ENCODE data around the gene NDUFAB1.

DNA sequence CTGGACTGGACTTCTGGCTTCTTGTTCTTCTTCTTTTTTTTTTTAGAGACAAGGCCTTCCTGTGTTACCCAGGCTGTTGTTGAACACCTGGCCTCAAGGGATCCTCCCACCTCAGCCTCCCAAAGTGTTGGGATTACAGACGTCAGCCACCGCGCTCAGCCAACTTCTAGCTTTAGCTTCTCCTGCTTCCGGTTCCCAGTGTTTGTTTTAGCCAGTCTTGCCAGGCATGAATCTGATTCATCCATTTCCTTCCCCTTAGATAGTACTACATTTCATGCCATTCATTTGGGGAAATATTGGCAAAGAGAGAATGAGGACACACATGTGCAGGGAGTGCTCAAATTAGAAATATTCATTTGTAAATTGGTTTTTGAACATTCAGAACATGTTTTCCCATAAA is 12.1 kb upstream of the NDUFAB1 start:
- TF ChIP-seq POLR2A (IDR thresholded peaks at IDR 0.05): no peak
- TF ChIP-seq, protein P1, sequence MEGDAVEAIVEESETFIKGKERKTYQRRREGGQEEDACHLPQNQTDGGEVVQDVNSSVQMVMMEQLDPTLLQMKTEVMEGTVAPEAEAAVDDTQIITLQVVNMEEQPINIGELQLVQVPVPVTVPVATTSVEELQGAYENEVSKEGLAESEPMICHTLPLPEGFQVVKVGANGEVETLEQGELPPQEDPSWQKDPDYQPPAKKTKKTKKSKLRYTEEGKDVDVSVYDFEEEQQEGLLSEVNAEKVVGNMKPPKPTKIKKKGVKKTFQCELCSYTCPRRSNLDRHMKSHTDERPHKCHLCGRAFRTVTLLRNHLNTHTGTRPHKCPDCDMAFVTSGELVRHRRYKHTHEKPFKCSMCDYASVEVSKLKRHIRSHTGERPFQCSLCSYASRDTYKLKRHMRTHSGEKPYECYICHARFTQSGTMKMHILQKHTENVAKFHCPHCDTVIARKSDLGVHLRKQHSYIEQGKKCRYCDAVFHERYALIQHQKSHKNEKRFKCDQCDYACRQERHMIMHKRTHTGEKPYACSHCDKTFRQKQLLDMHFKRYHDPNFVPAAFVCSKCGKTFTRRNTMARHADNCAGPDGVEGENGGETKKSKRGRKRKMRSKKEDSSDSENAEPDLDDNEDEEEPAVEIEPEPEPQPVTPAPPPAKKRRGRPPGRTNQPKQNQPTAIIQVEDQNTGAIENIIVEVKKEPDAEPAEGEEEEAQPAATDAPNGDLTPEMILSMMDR (IDR thresholded peaks at IDR 0.05): no peak
